Left ventricle myocardium inferior (tissue), 1 donor: ENCODE data around the gene EEF2K. TPM values are rescaled to one million over a fixed set of nuclear protein-coding genes. Genes with fewer than 3 reads are reported as not detected.

ENCODE experiments used
- DNase-seq: peaks from one replicate; pipeline ENCODE4 v3.0.0-alpha.2; 2020
- H3K27ac ChIP-seq: fragments of 200-600 bp; replicated peaks from 2 replicates; pipeline ENCODE4 v1.8.0; 2021
- H3K27me3 ChIP-seq: fragments of 200-600 bp; 2 replicates; pipeline ENCODE4 v1.8.0; 2021; ENCODE audit warnings: low read depth
- H3K36me3 ChIP-seq: fragments of 200-600 bp; 2 replicates; pipeline ENCODE4 v1.8.0; 2021
- H3K4me1 ChIP-seq: fragments of 200-600 bp; 2 replicates; pipeline ENCODE4 v1.8.0; 2021
- H3K4me3 ChIP-seq: fragments of 200-600 bp; 2 replicates; pipeline ENCODE4 v1.8.0; 2021; ENCODE audit warnings: mild to moderate bottlenecking, moderate library complexity
- H3K9me3 ChIP-seq: fragments of 200-600 bp; replicated peaks from 2 replicates; pipeline ENCODE4 v1.8.0; 2021
- CTCF ChIP-seq: fragments of 200-600 bp; IDR thresholded peaks from 2 replicates; pipeline ENCODE4 v1.8.0; 2021; ENCODE audit warnings: antibody characterized with exemption, mild to moderate bottlenecking, borderline replicate concordance
- intact Hi-C: fragments of 100-400 bp; cut with micrococcal nuclease; formaldehyde crosslinking; loops from one replicate; pipeline ENCODE4 v1.11.0; 2022
- total RNA-seq: library from RNA; stranded (reverse); fragmentation: NEBNext Ultra II Directional; extraction: Animal tissue kit (Norgen Biotek cat#: 25700); gene quantifications from one replicate; pipeline ENCODE4 v1.2.1, GENCODE V29; 2021
- donor health status: DM: no; HTN: yes; CAD: no; lungs with severe emphysema.

Gene EEF2K
- total RNA-seq, 1 donor from 2014 or later: 22.1 TPM

GRCh38 chr16:22207715-22208360 lies 1.8 kb downstream of the EEF2K start:
- no peaks in the 10 kb centered on the region for H3K27me3 ChIP-seq
- no peaks in the 10 kb centered on the region for H3K36me3 ChIP-seq
- TF ChIP-seq CTCF: no peak
- intact Hi-C loops: no loop called here
- H3K9me3 ChIP-seq: peaks cover 4% of the 10 kb centered on the region
- H3K27ac ChIP-seq: peak overlapping the region; percentile 98
- peaks cover 79% of the 10 kb centered on the region for H3K4me1 ChIP-seq
- DNase-seq: no peak
- H3K4me3 ChIP-seq: peak overlapping the region; percentile 95

- no peak for DNase-seq
- peaks cover 83% of the 10 kb centered on the region for H3K4me1 ChIP-seq
- intact Hi-C loops: no loop called here
Observed at GRCh38 chr16:22210285-22210684, 4.2 kb downstream of the EEF2K start.

GRCh38 chr16:22210854-22211253 lies 4.8 kb downstream of the EEF2K start:
- Histone ChIP-seq H3K27ac (peak overlapping the region; percentile 57), H3K4me1 (peaks cover 79% of the 10 kb centered on the region), H3K4me3 (no peak overlapping the region), H3K36me3 (no peaks in the 10 kb centered on the region), H3K27me3 (no peaks in the 10 kb centered on the region), H3K9me3 (peaks cover 4% of the 10 kb centered on the region)
- intact Hi-C loops: no loop called here
- DNase-seq: no peak
- no peak for TF ChIP-seq CTCF

More at GRCh38 chr16:22210285-22210684, 4.2 kb downstream of the EEF2K start:
- Histone ChIP-seq H3K4me3 (no peak overlapping the region), H3K27me3 (no peaks in the 10 kb centered on the region), H3K27ac (no peak overlapping the region), H3K9me3 (peaks cover 4% of the 10 kb centered on the region), H3K36me3 (no peaks in the 10 kb centered on the region)
- no peak for TF ChIP-seq CTCF

- intact Hi-C loops: no loop called here
- DNase-seq: no peak
- H3K4me1 ChIP-seq: peaks cover 80% of the 10 kb centered on the region
- peaks cover 4% of the 10 kb centered on the region for H3K9me3 ChIP-seq
- H3K36me3 ChIP-seq: no peaks in the 10 kb centered on the region
- no peaks in the 10 kb centered on the region for H3K27me3 ChIP-seq
- TF ChIP-seq CTCF: no peak
- H3K4me3 ChIP-seq: no peak overlapping the region
- peak overlapping the region; percentile 57 for H3K27ac ChIP-seq
Observed at GRCh38 chr16:22213236-22213635, 7.2 kb downstream of the EEF2K start.

GRCh38 chr16:22213801-22214200 lies 7.7 kb downstream of the EEF2K start:
- no peak overlapping the region for H3K4me3 ChIP-seq
- intact Hi-C loops: no loop called here
- no peaks in the 10 kb centered on the region for H3K36me3 ChIP-seq
- DNase-seq: no peak
- peaks cover 80% of the 10 kb centered on the region for H3K4me1 ChIP-seq
- TF ChIP-seq CTCF: no peak
- no peak overlapping the region for H3K27ac ChIP-seq
- peaks cover 4% of the 10 kb centered on the region for H3K9me3 ChIP-seq
- no peaks in the 10 kb centered on the region for H3K27me3 ChIP-seq
